Activated CD8-positive, alpha-beta memory T cell treated with anti-CD3 and anti-CD28 coated beads for 4 hours (primary cell): Measurements from ENCODE around the gene STX2.

Source experiments
- DNase-seq, 2 donors: peaks; one replicate each; pipeline ENCODE4 v3.0.0-alpha.2; 2020; ENCODE audit warnings: low read depth in 2 of 2

The STX2 gene

GRCh38 chr12:130831246-130831645 is 7.8 kb downstream of the STX2 start:
- no peak for DNase-seq

- no peak for DNase-seq
These were observed 8.9 kb downstream of the STX2 start for GRCh38 chr12:130830246-130830551.

GRCh38 chr12:130829391-130830245 is 9.4 kb downstream of the STX2 start:
- DNase-seq: no peak

- DNase-seq: no peak
These were observed 10.2 kb downstream of the STX2 start for GRCh38 chr12:130828895-130829294.

GRCh38 chr12:130827432-130827831 is 11.6 kb downstream of the STX2 start:
- no peak for DNase-seq

- peak; percentile 51 to 52 for DNase-seq
These were observed 12.8 kb downstream of the STX2 start for GRCh38 chr12:130826151-130826801.

GRCh38 chr12:130825771-130826150 is 13.3 kb downstream of the STX2 start:
- DNase-seq: no peak

GRCh38 chr12:130819681-130820080 is 19.4 kb downstream of the STX2 start:
- no peak for DNase-seq

- peak; percentile 33 to 49 for DNase-seq
These were observed 20.1 kb downstream of the STX2 start for GRCh38 chr12:130818635-130819576.

- DNase-seq: no peak
These were observed 20.8 kb downstream of the STX2 start for GRCh38 chr12:130818272-130818634.

GRCh38 chr12:130817804-130818203 is 21.2 kb downstream of the STX2 start:
- no peak for DNase-seq

GRCh38 chr12:130816097-130816496 is 23.0 kb downstream of the STX2 start:
- DNase-seq: no peak

GRCh38 chr12:130815028-130815741 is 23.9 kb downstream of the STX2 start:
- no peak for DNase-seq

GRCh38 chr12:130813949-130814348 is 25.1 kb downstream of the STX2 start:
- no peak for DNase-seq

- DNase-seq: no peak
These were observed 25.6 kb downstream of the STX2 start for GRCh38 chr12:130813436-130813835.

GRCh38 chr12:130809791-130810190 is 29.3 kb downstream of the STX2 start:
- DNase-seq: no peak

- DNase-seq: no peak
These were observed 31.7 kb downstream of the STX2 start for GRCh38 chr12:130807309-130807708.

- no peak for DNase-seq
These were observed 32.5 kb downstream of the STX2 start for GRCh38 chr12:130806574-130806973.

GRCh38 chr12:130805635-130806034 is 33.4 kb downstream of the STX2 start:
- no peak for DNase-seq

GRCh38 chr12:130804216-130804615 is 34.8 kb downstream of the STX2 start:
- DNase-seq: no peak

GRCh38 chr12:130803702-130804101 is 35.3 kb downstream of the STX2 start:
- DNase-seq: no peak

- no peak for DNase-seq
These were observed 38.7 kb downstream of the STX2 start for GRCh38 chr12:130800312-130800711.
